HFFc6 (cell line): ENCODE data around the gene RAI1. TPM values are rescaled to one million over a fixed set of nuclear protein-coding genes. Genes with fewer than 3 reads are reported as not detected.

Source experiments
- DNase-seq: peaks from one replicate; pipeline ENCODE4 v3.0.0-alpha.2; 2018
- H3K27ac Mint-ChIP-seq: 2 replicates; pipeline ENCODE4 v1.8.0; 2020; ENCODE audit warnings: mild to moderate bottlenecking, mixed read lengths
- H3K27me3 Mint-ChIP-seq: 2 replicates; pipeline ENCODE4 v1.8.0; 2021; ENCODE audit warnings: mild to moderate bottlenecking, moderate library complexity, mixed read lengths; ENCODE audit not compliant: insufficient read depth
- H3K36me3 Mint-ChIP-seq: 2 replicates; pipeline ENCODE4 v1.8.0; 2021; ENCODE audit warnings: low read depth, mixed read lengths
- H3K4me1 Mint-ChIP-seq: 2 replicates; pipeline ENCODE4 v1.8.0; 2020; ENCODE audit warnings: low read depth, mixed read lengths
- H3K4me3 Mint-ChIP-seq: 2 replicates; pipeline ENCODE4 v1.8.0; 2020; ENCODE audit warnings: mild to moderate bottlenecking, moderate library complexity, mixed read lengths
- H3K9me3 Mint-ChIP-seq: 2 replicates; pipeline ENCODE4 v1.8.0; 2020; ENCODE audit warnings: mild to moderate bottlenecking, mixed read lengths
- total RNA-seq, 6 experiments: library from RNA; stranded (reverse); fragmentation: NEBNext Ultra II Directional; extraction: Animal tissue kit (Norgen Biotek cat#: 25700); gene quantifications; 2 replicates in 1 of 6; 3 replicates in 5 of 6; pipeline ENCODE4 v1.2.3, GENCODE V29; 2021
- TF ChIP-seq, protein P1 (sequence below): fragments of 200-600 bp; sonication (generic); IDR thresholded peaks from 2 replicates; pipeline ENCODE4 v1.5.0; 2021; ENCODE audit warnings: antibody characterized with exemption, mild to moderate bottlenecking

RAI1 gene
- total RNA-seq, 6 experiments from 2014 or later = 26.9 to 29.3 (median 29.0) TPM

DNA sequence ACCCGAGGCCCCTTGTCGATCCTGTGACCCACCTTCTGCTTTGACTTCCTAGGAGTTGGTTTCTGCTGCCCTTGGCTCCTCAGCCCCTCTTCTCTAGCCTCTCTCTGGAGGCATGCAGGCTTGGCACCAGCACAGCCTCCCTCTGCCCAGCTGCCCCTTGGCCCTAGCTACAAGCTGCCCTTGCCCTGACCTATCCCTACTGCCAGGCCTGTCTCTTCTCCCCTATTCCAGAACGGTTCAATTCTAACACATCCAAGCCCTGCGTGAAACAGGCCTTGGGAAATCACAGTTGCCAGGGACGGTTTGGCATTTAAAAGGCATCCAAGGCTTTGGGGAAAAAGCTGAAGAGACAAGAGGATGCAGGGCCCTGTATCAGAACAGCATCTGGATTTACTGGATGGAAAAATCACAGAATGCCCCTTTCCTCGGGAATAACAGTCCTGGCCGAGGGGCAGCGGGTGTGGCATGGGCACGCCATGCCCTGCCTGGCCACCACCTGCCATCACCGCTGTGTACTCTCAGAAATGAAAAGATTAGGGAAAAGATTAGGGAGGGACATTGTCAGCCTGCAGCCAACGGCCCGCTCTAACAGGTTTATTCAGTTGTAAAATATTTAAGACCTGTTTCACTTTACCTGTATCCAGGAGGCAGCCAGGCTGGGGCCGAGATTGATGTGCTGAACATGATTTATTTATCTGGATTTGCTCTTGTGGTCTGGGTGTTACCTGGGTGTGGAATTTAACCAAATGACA is 15.8 kb downstream of the RAI1 start:
- Mint-ChIP-seq H3K36me3 (peaks cover 4% of the 10 kb centered on the region; the same call in 1 of the 2 replicates), H3K4me3 (no peak overlapping the region)

DNA sequence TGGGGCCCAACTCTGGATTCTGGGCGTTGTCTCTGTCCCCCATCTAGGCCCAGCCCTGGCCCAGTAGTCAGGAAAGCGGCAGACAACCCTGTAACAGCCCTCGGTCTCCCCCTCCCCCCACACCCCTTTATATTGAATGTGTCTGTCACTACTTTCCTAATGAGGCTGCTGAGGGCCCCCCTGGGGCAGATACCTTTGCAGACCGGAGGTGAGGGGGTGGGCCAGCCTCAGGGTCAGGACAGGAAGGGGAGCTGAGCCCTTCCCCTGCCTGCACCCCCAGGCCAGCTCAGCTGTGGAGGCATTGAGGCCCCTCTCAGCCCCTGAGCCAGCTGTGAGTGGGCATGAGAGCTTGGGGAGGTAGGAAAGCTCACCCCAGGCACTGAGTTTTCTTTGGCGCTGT is 17.1 kb downstream of the RAI1 start:
- H3K27ac Mint-ChIP-seq = peak overlapping the region; percentile 63
- TF ChIP-seq, protein P1, sequence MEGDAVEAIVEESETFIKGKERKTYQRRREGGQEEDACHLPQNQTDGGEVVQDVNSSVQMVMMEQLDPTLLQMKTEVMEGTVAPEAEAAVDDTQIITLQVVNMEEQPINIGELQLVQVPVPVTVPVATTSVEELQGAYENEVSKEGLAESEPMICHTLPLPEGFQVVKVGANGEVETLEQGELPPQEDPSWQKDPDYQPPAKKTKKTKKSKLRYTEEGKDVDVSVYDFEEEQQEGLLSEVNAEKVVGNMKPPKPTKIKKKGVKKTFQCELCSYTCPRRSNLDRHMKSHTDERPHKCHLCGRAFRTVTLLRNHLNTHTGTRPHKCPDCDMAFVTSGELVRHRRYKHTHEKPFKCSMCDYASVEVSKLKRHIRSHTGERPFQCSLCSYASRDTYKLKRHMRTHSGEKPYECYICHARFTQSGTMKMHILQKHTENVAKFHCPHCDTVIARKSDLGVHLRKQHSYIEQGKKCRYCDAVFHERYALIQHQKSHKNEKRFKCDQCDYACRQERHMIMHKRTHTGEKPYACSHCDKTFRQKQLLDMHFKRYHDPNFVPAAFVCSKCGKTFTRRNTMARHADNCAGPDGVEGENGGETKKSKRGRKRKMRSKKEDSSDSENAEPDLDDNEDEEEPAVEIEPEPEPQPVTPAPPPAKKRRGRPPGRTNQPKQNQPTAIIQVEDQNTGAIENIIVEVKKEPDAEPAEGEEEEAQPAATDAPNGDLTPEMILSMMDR = no peak
- peaks cover 78% of the 10 kb centered on the region for H3K4me1 Mint-ChIP-seq
- no peak overlapping the region for H3K4me3 Mint-ChIP-seq
- DNase-seq = no peak
- peaks cover 4% of the 10 kb centered on the region; the same call in 1 of the 2 replicates for H3K36me3 Mint-ChIP-seq
- H3K27me3 Mint-ChIP-seq = peaks cover 2% of the 10 kb centered on the region
- H3K9me3 Mint-ChIP-seq = no peaks in the 10 kb centered on the region

More for the DNA sequence above, 15.8 kb downstream of the RAI1 start:
- Mint-ChIP-seq H3K4me1 (peaks cover 82% of the 10 kb centered on the region), H3K9me3 (no peaks in the 10 kb centered on the region), H3K27ac (peak overlapping the region; percentile 91), H3K27me3 (peaks cover 2% of the 10 kb centered on the region)
- no peak for DNase-seq
- TF ChIP-seq, protein P1 = no peak

DNA sequence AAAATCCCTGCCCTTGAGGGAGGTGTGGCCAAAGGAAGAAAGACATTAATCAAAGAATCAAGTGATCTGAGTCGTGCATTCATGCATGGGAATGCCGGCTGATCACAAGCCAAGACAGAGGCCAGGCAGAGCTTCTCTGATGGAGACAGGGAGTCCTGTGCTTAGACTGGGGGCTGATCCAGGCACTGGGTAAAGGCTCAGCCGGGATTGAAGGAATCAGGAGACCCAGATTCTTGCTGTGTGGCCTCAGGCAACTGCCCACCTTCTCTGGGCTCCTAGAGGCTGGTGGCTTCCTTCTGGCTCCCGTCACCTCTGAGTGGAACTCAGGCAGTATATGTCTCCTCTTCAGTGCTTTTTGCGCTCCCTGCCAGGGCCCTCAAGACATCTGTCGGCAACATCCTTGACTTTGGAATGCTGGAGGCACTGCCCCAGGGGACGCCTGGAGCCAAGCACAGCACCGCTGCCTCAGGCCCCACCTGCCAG is 17.7 kb downstream of the RAI1 start:
- Mint-ChIP-seq H3K4me3 (peak overlapping the region; percentile 24), H3K36me3 (peaks cover 4% of the 10 kb centered on the region; the same call in 1 of the 2 replicates), H3K27ac (peak overlapping the region; percentile 63), H3K27me3 (peaks cover 2% of the 10 kb centered on the region), H3K9me3 (no peaks in the 10 kb centered on the region), H3K4me1 (peaks cover 78% of the 10 kb centered on the region)
- TF ChIP-seq, protein P1 = no peak
- DNase-seq = no peak

DNA sequence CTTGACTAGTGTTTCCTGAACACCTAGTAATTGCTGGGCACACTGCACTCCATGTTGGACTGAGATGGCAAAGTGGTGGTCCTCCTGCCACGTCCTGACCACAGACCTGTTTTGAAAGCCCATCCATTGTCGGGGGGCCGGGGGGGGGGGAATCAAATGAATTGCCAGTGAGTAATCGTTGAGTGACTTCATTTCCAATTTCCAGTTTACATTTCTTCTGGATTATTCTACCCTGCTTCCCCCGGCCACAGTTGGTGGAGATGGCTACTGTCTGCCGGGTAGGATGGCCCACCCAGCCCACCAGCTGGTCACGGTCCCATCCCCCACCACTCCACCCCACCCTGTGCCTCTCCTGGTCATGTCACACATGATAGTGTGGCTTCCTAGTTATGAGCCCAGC is 18.2 kb downstream of the RAI1 start:
- Mint-ChIP-seq H3K4me1 (peaks cover 73% of the 10 kb centered on the region), H3K4me3 (peak overlapping the region; percentile 26; the same call in 1 of the 2 replicates), H3K27me3 (peaks cover 2% of the 10 kb centered on the region), H3K27ac (peak overlapping the region; percentile 63), H3K9me3 (no peaks in the 10 kb centered on the region), H3K36me3 (peaks cover 4% of the 10 kb centered on the region; the same call in 1 of the 2 replicates)
- no peak for DNase-seq
- TF ChIP-seq, protein P1 = no peak

GRCh38 chr17:17700251-17700969 is 19.2 kb downstream of the RAI1 start:
- DNase-seq = no peak
- TF ChIP-seq, protein P1 = no peak
- Mint-ChIP-seq H3K4me3 (peak overlapping the region; percentile 26; the same call in 1 of the 2 replicates), H3K9me3 (no peaks in the 10 kb centered on the region), H3K27me3 (peaks cover 2% of the 10 kb centered on the region), H3K36me3 (peaks cover 4% of the 10 kb centered on the region; the same call in 1 of the 2 replicates), H3K4me1 (peaks cover 68% of the 10 kb centered on the region), H3K27ac (peak overlapping the region; percentile 63)
